NAMALWA (cell line): ENCODE measurements around the gene TRPM1.

Experiments used
- DNase-seq: peaks from one replicate; pipeline ENCODE4 v3.0.0-alpha.2; 2015; ENCODE audit warnings: low spot score

Gene TRPM1

GRCh38 chr15:31016446-31016915 is 85.0 kb downstream of the TRPM1 start:
- no peak for DNase-seq

- no peak for DNase-seq
Measured at GRCh38 chr15:31014608-31014925, 87.0 kb downstream of the TRPM1 start.

GRCh38 chr15:31013863-31014607 is 87.5 kb downstream of the TRPM1 start:
- DNase-seq: peak; percentile 62

DNA sequence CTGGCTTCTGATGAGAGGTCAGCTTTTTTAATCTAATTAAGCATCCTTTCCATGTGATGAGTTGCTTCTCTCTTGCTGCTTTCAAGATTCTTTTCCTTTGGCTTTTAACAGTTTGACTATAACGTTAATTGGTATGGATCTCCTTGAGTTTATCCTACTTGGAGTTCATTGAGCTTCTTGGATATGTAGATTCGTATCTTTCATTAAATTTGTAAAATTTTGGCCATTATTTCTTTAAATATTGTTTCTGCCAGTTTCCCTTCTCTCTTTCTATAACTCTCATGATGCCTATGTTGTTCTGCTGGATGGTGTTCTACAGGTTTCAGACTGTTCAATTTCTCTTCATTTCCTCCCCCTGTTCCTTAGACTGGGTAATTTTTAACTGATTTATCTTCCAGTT is 89.1 kb downstream of the TRPM1 start:
- no peak for DNase-seq

DNA sequence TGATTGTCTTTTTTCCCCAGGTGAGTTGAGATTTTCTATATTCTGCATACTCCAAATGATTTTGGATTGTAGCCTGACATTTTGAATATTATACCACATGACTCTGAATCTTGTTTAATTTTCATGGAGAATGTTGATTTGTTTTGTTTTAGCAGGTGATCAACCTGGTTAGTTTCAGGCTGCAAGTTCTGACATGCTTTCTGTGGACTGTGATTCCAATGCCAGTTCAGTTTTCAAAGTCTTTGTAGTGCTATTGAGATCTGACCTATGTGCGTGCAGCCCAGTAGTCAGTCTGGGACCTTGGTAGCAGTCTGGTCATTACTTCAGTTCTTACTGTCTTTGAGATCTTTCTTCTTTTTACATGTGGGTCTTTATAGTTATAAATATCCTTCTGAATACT is 91.5 kb downstream of the TRPM1 start:
- no peak for DNase-seq

DNA sequence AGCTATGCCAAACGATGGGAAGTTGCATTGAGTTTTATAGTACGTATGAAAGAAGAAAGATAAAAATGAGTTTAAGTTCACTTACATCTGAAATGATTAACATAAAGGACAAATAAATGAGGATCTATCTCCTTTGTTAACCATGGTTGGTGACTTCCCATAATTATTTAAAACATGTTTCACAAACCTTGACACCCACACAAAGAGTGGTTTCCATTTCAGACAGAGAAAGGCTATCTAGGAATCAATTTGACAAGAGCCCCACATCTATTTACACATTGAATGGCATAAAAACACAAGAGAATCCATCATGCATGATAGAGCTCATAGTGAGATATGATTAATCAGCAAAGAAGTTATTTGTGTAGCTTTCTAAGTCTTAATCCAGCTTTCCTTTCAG is 95.9 kb downstream of the TRPM1 start:
- DNase-seq: no peak

DNA sequence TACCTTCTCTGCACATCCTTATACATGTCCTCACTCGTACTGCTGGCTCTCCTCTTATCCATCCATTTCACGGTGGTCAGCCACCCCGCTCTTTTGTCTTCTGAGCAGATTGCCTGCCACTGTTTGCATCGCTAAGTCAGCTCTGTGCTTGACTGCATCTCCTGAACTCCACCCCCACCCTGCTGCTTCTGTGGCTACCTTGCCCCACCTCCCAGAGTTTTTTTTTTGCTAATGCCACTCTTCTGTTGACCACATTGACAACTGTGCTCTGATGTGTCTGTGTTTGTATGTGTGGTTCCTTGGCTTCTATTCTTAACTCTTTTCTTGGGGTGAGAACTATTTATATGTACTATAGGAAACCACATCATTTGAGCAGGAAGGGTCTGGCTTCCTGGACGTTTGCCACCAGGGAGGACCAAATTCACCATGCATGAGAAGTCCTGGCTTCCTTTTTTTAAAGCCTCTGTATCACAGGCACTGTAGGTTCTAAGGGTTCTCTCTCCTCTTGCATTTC is 97.2 kb downstream of the TRPM1 start:
- DNase-seq: peak; percentile 72

DNA sequence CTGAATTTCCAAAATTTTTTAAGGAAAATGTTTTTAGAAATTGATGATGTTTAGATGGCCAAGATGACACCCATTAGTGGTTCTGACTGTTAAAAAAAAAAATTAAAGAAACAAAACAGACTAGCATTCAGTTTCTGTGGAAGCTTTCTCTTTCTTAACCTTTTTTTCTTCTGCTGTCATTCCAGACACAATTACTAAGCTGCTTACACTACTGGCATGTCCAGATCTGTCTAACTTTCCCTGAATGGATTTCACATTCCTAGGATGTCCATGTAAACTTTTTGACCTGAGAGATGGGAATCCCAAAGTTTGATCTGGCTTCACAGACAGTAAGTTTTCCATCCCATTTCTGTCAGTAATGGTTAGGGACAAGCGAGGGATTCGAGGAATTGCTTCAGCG is 99.8 kb downstream of the TRPM1 start:
- DNase-seq: no peak

DNA sequence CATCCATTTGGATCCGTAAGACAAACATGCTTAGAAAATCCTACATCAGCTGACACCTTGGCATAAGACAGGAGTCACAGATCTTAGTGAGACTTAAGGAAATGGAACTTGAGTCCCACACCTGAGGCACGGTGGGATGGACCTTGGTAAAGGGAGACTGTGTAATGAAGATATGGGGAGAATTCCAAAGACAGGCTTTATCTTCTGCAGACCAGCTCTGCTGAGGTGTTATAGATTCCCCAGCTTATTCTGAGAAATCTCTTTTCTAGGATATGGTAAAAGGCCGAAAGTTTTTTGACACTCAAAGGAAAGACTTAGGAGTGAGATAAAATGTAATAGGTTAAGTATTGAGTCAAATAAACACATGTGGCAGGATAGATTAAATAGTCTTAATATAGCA is 101.8 kb downstream of the TRPM1 start:
- DNase-seq: no peak

DNA sequence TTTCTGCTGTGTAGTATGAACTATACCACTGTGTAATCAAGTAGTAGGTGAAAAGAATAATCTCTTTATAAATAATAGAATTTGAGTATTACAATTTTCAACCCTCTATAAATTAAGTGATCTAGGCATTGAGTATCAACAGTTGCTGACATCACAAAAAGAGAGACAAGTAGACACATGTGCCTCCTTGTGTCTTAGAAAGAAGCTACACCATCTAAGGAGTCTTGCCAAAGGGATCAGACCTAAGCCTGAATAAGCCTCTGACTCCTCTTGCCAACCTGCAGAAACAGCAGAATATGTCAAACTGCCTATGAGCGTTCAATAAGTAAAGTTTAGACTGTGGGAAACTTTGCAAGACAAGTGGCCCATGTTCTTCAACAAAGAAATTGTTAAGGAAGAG is 104.3 kb downstream of the TRPM1 start:
- peak; percentile 25 for DNase-seq

GRCh38 chr15:30992249-30992864 is 109.2 kb downstream of the TRPM1 start:
- DNase-seq: peak; percentile 10

DNA sequence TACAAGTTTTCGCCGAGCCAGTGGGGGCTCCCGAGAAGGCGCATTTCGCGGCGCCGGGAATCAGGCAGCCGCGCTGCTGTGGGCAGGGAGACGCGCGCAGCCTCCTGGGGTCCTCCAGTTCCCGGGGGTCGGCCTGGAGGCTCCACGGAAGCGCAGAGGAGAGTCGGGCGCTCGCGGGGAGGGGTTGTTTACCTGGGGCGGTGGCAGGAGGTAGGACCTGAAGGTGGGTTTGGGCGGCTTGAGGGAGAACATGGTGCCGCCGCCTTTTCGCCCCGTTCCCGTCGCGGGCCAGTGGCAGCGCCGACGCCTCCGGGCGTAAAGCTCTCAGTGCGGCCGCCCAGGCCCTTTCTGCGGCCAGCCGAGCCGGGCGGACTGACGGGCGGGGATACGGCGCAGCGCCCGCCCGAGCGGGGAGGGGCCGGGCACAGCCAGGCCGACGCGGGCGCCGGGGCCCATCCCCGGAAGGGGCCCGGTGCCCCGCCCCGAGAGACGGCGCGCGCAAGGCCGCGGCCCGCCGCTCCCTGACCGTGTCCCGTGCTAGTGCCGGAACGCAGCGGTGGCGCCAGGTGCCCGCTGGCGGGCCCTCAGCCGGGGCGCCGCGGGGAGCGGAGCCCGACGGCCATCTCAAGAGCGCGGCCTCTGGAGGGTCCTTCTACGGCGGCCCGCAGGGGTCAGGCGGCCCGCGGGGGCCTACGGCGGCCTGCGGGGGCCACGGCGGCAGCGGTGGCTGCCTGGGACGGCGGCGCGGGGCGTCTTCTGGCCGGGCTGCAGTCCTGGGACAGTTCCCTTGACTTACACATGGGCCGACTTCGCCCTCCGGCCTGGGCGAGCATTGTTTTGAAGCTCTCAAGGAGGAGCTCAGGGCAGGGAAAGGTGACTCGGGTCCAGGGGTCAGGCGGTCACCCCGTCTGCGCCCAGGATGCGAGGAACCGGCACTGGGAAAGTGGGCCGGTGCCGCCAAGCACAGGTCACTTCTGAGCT is 110.0 kb downstream of the TRPM1 start, which contains the start of gene MTMR10:
MTMR10 (minus strand) TSS at position 374 of the 981 bp plus-strand sequence; CDS start at position 252, 122 bp downstream.
- peak; percentile 76 for DNase-seq

DNA sequence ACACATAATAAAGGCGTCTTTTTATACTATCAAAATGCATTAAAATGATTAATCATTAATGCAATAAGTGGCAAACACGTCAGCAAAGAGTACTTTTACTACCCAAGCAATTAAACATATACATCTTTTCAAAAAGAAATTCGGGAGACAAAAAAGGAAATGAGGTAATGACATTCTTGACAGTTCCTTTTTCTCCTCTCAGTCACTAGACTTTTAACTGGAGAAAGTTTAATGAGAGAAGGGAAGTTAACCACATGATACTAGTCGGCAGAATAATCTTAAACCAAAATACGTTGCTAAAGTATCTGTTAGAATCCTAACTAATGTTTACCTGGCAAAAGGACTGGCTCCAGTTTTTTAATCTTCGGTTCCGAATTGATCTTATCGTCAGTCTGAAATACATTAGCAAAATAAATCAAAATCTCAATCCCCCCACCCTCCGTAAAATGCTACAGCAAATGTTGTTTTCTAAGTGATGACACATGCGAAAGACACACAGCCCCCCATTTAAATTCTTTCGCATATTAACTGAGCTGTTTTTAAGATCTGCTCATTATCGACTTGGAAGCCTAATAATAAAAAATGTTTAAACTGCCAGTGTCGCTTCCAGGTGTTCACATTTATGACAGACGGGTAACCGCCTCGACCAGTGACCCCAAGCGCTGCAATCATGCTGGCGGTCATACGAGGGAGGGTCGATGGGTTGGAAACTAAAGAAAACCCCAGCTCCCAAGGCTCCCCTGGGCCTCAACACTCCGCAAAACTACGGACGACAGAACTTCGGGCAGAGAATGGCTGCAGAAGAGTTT is 110.9 kb downstream of the TRPM1 start:
- peak; percentile 65 for DNase-seq

DNA sequence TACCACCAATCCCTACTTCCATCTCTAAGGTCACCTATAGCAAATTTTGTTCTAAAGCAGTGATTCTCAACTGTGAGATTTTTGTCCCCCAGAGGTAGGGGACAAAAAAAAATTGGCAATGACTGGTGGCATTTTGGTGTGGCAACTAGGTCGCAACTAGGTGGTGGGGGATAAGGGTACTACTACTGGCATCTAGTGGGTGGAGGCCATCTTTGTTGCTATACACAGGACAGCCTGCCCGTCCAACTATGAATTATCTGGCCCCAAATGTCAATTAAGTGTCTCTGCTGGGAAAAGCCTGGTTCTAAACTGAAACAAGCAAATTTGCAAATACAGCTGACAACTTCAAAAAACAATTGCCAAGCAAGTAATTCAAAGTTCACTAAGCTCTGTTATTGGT is 111.5 kb downstream of the TRPM1 start:
- peak; percentile 70 for DNase-seq

- DNase-seq: no peak
Measured at GRCh38 chr15:30985081-30985531, 116.4 kb downstream of the TRPM1 start.

DNA sequence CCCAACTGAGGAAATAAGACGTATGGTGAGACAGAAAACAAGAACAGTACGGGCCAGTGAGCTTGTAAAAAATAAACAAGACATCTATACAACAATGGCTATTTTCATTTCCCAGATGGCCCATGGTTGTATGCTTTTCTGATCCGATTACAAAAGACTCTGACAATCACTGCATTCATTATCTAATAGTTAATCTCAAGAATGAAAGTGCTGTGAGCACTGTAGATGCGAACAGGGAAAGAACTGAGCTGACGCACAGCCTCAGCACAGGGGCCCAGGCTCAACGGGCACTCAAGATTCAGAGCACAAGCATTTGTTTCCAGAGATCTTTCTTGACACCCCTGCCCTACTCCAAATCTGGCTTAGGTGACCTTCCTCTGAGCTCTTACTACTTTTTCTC is 117.0 kb downstream of the TRPM1 start:
- no peak for DNase-seq

- DNase-seq: no peak
Measured at GRCh38 chr15:30984118-30984517, 117.4 kb downstream of the TRPM1 start.

GRCh38 chr15:30979457-30979856 is 122.1 kb downstream of the TRPM1 start:
- no peak for DNase-seq

DNA sequence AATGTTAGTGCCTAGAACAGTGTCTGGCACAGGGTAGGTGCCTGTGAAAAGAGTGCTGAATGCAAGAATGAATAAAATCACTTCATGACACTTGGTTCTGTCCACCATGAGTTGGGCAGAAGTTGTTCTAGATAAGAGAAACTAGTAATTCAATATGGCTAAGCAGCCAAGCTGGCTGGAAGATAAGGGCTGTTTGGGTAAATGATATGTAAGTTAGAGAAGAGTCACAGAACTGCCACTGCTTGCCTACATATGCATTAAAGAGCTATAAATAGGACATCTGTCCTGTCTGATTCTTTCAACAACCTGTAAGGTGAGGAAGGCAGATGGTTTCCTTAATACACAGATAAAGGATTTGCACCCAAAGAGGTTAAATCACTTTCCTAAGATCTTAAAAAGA is 123.2 kb downstream of the TRPM1 start:
- DNase-seq: no peak

GRCh38 chr15:30974112-30974511 is 127.4 kb downstream of the TRPM1 start:
- DNase-seq: no peak

DNA sequence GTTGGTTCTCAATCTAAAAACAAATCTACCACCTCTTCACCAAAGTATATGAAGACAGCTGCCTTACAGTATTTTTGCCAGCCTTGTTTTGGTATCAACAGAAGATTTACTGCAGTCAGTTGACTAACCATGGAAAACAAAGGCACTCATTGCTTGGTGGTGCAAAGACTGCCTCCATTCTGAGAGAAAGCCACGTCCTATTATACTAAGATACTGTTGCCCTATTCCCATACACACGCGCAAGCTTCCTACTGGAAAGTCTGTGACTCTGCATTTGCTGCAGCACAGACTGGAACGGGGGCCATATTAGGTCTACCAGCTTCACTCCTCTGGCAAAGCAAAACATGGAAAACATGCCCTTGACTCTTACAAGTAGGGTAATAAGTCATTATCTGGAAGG is 128.1 kb downstream of the TRPM1 start:
- no peak for DNase-seq
